Progenitor cell of endocrine pancreas (in vitro differentiated cells): ENCODE data around the gene LRRC8A. TPM values are rescaled to one million over a fixed set of nuclear protein-coding genes. Genes with fewer than 3 reads are reported as not detected.
A peak's percentile ranks its signal among the peaks of the same experiment; 100 is the strongest.
"Not testable (repeated sequence)": the region's sequence is repeated elsewhere in the genome, so short reads cannot be mapped to it uniquely, and the experiment has no call there.

ENCODE experiments used
- DNase-seq: peaks from one replicate; pipeline ENCODE4 v3.0.0; 2021; ENCODE audit warnings: low spot score; ENCODE audit not compliant: unreplicated experiment
- H3K27ac Mint-ChIP-seq: 2 replicates; pipeline ENCODE4 v1.8.0; 2021; ENCODE audit warnings: mild to moderate bottlenecking, moderate library complexity, mixed read lengths
- H3K27me3 Mint-ChIP-seq: 2 replicates; pipeline ENCODE4 v1.8.0; 2021; ENCODE audit warnings: mixed read lengths
- H3K36me3 Mint-ChIP-seq: 2 replicates; pipeline ENCODE4 v1.8.0; 2022; ENCODE audit warnings: mixed read lengths; ENCODE audit not compliant: insufficient read depth
- H3K4me1 Mint-ChIP-seq: 2 replicates; pipeline ENCODE4 v1.8.0; 2021; ENCODE audit warnings: low read depth, mixed read lengths
- H3K4me3 Mint-ChIP-seq: 2 replicates; pipeline ENCODE4 v1.8.0; 2021; ENCODE audit warnings: low read depth, mild to moderate bottlenecking, moderate library complexity, mixed read lengths
- H3K9me3 Mint-ChIP-seq: 2 replicates; pipeline ENCODE4 v1.8.0; 2021; ENCODE audit warnings: low read depth, mixed read lengths
- total RNA-seq: library from RNA; stranded (reverse); gene quantifications from 2 replicates; pipeline ENCODE4 v1.2.1, GENCODE V29; 2021
- TF ChIP-seq, protein P1 (sequence below): fragments of 200-600 bp; sonication (generic); IDR thresholded peaks from one replicate; pipeline ENCODE4 v1.5.0; 2021; ENCODE audit warnings: antibody characterized with exemption, mild to moderate bottlenecking; ENCODE audit not compliant: unreplicated experiment

The LRRC8A gene
- total RNA-seq, 1 donor from 2014 or later: 38.2 TPM

DNA sequence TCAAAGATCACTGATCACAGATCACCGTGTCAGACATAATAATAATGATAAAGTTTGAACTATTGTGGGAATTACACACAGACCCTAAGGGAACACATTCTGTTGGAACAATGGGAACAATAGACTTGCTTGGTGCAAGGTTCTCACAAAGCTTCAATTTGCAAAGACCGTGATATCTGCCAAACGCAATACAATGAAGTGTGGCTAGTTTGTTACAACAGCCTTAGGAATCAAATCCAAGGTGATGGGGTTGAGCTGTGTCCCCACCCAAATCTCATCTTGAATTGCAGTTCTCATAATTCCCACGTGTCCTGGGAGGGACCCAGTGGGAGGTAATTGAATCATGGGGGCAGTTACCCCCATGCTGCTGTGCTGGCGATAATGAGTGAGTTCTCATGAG is 21.0 kb upstream of the LRRC8A start:
- TF ChIP-seq, protein P1, sequence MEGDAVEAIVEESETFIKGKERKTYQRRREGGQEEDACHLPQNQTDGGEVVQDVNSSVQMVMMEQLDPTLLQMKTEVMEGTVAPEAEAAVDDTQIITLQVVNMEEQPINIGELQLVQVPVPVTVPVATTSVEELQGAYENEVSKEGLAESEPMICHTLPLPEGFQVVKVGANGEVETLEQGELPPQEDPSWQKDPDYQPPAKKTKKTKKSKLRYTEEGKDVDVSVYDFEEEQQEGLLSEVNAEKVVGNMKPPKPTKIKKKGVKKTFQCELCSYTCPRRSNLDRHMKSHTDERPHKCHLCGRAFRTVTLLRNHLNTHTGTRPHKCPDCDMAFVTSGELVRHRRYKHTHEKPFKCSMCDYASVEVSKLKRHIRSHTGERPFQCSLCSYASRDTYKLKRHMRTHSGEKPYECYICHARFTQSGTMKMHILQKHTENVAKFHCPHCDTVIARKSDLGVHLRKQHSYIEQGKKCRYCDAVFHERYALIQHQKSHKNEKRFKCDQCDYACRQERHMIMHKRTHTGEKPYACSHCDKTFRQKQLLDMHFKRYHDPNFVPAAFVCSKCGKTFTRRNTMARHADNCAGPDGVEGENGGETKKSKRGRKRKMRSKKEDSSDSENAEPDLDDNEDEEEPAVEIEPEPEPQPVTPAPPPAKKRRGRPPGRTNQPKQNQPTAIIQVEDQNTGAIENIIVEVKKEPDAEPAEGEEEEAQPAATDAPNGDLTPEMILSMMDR: no peak
- no peaks in the 10 kb centered on the region for H3K9me3 Mint-ChIP-seq
- peaks cover 14% of the 10 kb centered on the region for H3K4me1 Mint-ChIP-seq
- no peaks in the 10 kb centered on the region for H3K36me3 Mint-ChIP-seq
- no peak for DNase-seq
- no peak overlapping the region for H3K27ac Mint-ChIP-seq
- no peaks in the 10 kb centered on the region for H3K27me3 Mint-ChIP-seq
- H3K4me3 Mint-ChIP-seq: no peak overlapping the region

DNA sequence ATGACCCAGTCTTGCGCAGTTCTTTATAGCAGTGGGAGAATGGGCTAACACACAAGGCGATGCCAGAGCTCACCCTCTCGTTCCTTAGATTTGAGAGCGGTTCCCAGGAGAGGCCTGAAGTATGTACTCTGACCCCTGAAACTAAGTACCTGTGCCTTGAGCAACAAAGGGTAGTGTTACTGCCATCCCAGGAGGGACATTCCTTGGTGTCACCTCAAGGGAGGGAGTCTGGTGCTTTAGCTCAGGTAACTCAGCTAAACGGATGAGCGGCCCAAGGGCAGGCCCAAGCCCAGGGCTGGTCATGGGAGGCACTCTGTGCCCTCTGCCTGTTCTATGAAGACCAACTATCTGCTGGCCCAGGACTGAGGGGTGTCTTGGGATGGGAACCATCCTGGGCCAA is 20.4 kb upstream of the LRRC8A start:
- Mint-ChIP-seq H3K4me1 (peaks cover 12% of the 10 kb centered on the region), H3K27ac (no peak overlapping the region), H3K9me3 (no peaks in the 10 kb centered on the region), H3K4me3 (no peak overlapping the region), H3K27me3 (no peaks in the 10 kb centered on the region), H3K36me3 (no peaks in the 10 kb centered on the region)
- DNase-seq: no peak
- TF ChIP-seq, protein P1: no peak

DNA sequence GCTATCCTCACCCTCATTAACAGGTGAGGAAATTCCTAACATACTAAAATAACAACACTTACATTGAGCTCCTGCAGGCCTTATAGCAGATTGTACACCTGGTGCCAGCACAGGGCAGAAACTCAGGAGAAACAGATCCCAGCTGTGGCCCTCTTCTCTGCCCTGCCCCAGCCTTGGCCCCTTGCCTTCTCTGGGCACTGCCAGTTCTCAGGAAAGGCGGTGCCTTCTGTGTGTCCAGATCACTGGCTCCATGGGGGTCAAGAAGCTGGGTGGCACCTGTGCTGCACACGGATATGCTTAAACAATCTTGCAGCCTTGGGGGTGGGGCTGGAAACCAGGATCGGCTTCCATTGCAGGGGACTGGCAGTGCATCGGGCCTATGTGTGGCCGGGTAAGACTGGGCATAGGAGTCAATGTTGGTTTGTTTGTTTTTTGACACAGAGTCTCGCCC is 19.5 kb upstream of the LRRC8A start:
- H3K36me3 Mint-ChIP-seq: no peaks in the 10 kb centered on the region
- DNase-seq: no peak
- no peaks in the 10 kb centered on the region for H3K9me3 Mint-ChIP-seq
- no peak overlapping the region for H3K27ac Mint-ChIP-seq
- H3K4me1 Mint-ChIP-seq: peaks cover 7% of the 10 kb centered on the region
- H3K4me3 Mint-ChIP-seq: no peak overlapping the region
- H3K27me3 Mint-ChIP-seq: no peaks in the 10 kb centered on the region
- TF ChIP-seq, protein P1: no peak

DNA sequence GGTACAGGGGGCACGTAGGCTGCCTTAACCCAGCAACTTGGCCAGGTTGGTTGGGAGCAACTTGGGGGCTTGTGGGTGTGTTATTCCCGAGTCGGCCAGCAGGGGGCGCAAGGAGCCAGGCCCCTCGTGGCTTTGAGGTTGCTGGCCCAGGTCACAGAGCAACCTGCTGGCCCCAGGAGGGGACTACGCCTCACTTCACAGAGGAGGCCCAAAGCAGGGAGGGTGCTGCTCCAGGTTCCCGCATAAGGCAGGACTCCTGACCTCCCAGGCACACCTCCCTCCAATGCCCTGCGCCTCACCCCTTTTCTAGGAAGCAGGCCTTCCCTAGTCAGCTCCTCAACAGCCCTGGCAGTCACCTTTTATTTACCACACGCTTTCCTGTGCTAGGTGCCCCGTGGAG is 18.3 kb upstream of the LRRC8A start:
- no peaks in the 10 kb centered on the region for H3K27me3 Mint-ChIP-seq
- no peaks in the 10 kb centered on the region for H3K9me3 Mint-ChIP-seq
- TF ChIP-seq, protein P1: peak; percentile 98
- DNase-seq: peak; percentile 86
- no peak overlapping the region for H3K4me3 Mint-ChIP-seq
- H3K27ac Mint-ChIP-seq: no peak overlapping the region
- H3K4me1 Mint-ChIP-seq: peaks cover 7% of the 10 kb centered on the region
- no peaks in the 10 kb centered on the region for H3K36me3 Mint-ChIP-seq

DNA sequence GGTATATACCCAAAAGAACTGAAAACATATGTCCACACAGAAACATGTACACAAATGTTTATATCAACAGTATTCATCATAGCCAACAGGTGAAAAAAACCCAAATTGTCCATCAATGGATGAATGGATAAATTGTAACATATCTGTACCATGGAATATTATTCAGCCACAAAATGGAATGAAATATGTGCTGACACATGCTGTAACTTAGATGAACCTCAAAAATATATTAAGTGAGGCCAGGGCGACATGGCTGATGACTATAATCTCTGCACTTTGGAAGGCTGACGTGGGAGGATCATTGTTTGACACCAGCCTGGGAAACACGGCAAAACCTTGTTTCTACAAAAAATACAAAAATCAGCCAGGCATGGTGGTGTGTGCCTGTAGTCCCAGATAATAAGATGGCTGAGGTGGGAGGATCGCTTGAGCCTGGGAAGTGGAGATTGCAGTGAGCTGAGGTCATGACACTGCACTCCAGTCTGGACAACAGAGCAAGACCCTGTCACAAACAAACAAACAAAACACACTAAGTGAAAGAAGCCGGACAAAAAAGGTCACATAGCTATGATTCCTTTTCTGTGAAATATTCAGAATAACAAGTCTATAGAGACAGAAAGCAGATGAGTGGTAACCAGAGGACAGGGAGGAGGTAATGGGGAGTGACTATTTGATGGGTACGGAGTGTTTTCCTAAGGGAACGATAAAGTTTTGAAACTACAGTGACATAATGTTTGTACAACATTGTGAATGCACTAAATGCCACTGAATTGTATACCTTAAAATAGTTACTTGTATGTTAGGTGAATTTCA is 11.6 kb upstream of the LRRC8A start:
- Mint-ChIP-seq H3K36me3 (no peaks in the 10 kb centered on the region), H3K9me3 (no peaks in the 10 kb centered on the region), H3K4me1 (no peaks in the 10 kb centered on the region), H3K27me3 (no peaks in the 10 kb centered on the region), H3K27ac (no peak overlapping the region), H3K4me3 (no peak overlapping the region)
- no peak for DNase-seq
- TF ChIP-seq, protein P1: no peak

DNA sequence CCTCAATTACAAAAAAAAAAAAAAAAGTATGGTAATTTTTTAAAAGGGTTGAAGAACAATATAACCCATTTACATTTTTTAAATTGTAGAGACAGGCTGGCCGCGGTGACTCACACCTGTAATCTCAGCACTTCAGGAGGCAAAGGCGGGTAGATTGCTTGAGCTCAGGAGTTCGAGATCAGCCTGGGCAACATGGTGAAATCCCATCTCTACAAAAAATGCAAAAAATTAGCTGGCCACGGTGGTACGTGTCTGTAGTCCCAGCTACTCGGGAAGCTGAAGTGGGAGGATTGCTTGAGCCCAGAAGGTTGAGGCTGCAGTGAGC is 11.0 kb upstream of the LRRC8A start:
- H3K36me3 Mint-ChIP-seq: not testable (repeated sequence)

More for the DNA sequence above, 11.0 kb upstream of the LRRC8A start:
- H3K27me3 Mint-ChIP-seq, DNase-seq, H3K9me3 Mint-ChIP-seq, H3K4me3 Mint-ChIP-seq, H3K27ac Mint-ChIP-seq, H3K4me1 Mint-ChIP-seq: not testable (repeated sequence)
